Caco-2 (cell line): ENCODE data around the gene SKOR1. TPM values are rescaled to one million over a fixed set of nuclear protein-coding genes. Genes with fewer than 3 reads are reported as not detected.

Experiments used
- BruUV-seq: library from RNA; stranded (reverse); fragments of 400-500 nt; replicated peaks from 2 replicates; lab custom pipeline; 2021; lab: Mats Ljungman, UMichigan
- CTCF ChIA-PET: fragments of 300-600 bp; sonication (Branson Sonifier 250); formaldehyde crosslinking; loops from one replicate; lab custom pipeline; 2022; ENCODE audit warnings: antibody characterized with exemption; lab: Charles Lee
- POLR2A ChIA-PET: fragments of 300-600 bp; sonication (Branson Sonifier 250); formaldehyde crosslinking; loops from one replicate; lab custom pipeline; 2022; ENCODE audit warnings: antibody characterized with exemption; lab: Charles Lee
- DNase-seq, 2 experiments: peaks; one replicate each; pipeline versions ENCODE4 v3.0.0 to v3.0.0-alpha.2; 2020 to 2022
- H3K27me3 ChIP-seq: replicated peaks from 2 replicates; pipeline ENCODE4 v1.6.0; 2011; ENCODE audit warnings: low read length; ENCODE audit not compliant: control insufficient read depth, insufficient read depth
- H3K36me3 ChIP-seq: 2 replicates; pipeline ENCODE4 v1.5.1; 2011; ENCODE audit warnings: low read length; ENCODE audit not compliant: control insufficient read depth, insufficient read depth
- H3K4me1 ChIP-seq: fragments of 250-450 bp; sonication (Bioruptor Pico); 2 replicates; pipeline ENCODE4 v1.5.1; 2020; ENCODE audit warnings: mild to moderate bottlenecking
- H3K4me3 ChIP-seq: 2 replicates; pipeline ENCODE4 v1.5.1; 2011; ENCODE audit warnings: low read depth, mild to moderate bottlenecking, control low read depth, low read length
- H3K9me3 ChIP-seq: fragments of 250-450 bp; sonication (Bioruptor Pico); 2 replicates; pipeline ENCODE4 v1.5.1; 2020; ENCODE audit warnings: mild to moderate bottlenecking, moderate library complexity
- H3K27ac Mint-ChIP-seq: one replicate; pipeline ENCODE4 v1.8.0; 2022; ENCODE audit warnings: mixed read lengths; ENCODE audit not compliant: unreplicated experiment
- H3K27me3 Mint-ChIP-seq: one replicate; pipeline ENCODE4 v1.8.0; 2022; ENCODE audit warnings: mixed read lengths; ENCODE audit not compliant: insufficient read depth, unreplicated experiment
- H3K36me3 Mint-ChIP-seq: one replicate; pipeline ENCODE4 v1.8.0; 2022; ENCODE audit warnings: mild to moderate bottlenecking, mixed read lengths; ENCODE audit not compliant: insufficient read depth, unreplicated experiment
- H3K4me1 Mint-ChIP-seq: one replicate; pipeline ENCODE4 v1.8.0; 2022; ENCODE audit warnings: low read depth, mixed read lengths; ENCODE audit not compliant: unreplicated experiment
- H3K4me3 Mint-ChIP-seq: one replicate; pipeline ENCODE4 v1.8.0; 2022; ENCODE audit warnings: mild to moderate bottlenecking, moderate library complexity, mixed read lengths; ENCODE audit not compliant: unreplicated experiment
- H3K9me3 Mint-ChIP-seq: one replicate; pipeline ENCODE4 v1.8.0; 2022; ENCODE audit warnings: mixed read lengths; ENCODE audit not compliant: unreplicated experiment
- CTCF ChIP-seq, 2 experiments: fragments of 200-600 bp in 1 of 2; IDR thresholded peaks; 1 replicate in 1 of 2; 2 replicates in 1 of 2; pipeline versions ENCODE4 v1.5.1 to v1.8.0; 2011 to 2022; ENCODE audit warnings: antibody characterized with exemption in 1 of 2, control low read depth in 1 of 2, inconsistent platforms in 1 of 2, low read depth in 1 of 2, low read length in 1 of 2, mild to moderate bottlenecking in 1 of 2, moderate library complexity in 1 of 2; ENCODE audit not compliant: insufficient read depth in 1 of 2, severe bottlenecking in 1 of 2, unreplicated experiment in 1 of 2
- intact Hi-C: fragments of 100-400 bp; cut with micrococcal nuclease; formaldehyde crosslinking; loops from one replicate; pipeline ENCODE4 v1.10.0; 2022; ENCODE audit not compliant: unreplicated experiment
- total RNA-seq: library from RNA; stranded (reverse); gene quantifications from 2 replicates; pipeline ENCODE4 v1.2.3, GENCODE V29; 2022

Gene SKOR1
- total RNA-seq, 1 experiment from 2014 or later = not detected

- Histone ChIP-seq H3K9me3 (no peaks in the 10 kb centered on the region), H3K4me1 (no peaks in the 10 kb centered on the region), H3K36me3 (no peaks in the 10 kb centered on the region), H3K27me3 (no peaks in the 10 kb centered on the region), H3K4me3 (no peak overlapping the region)
- no peak for TF ChIP-seq CTCF (IDR thresholded peaks at IDR 0.05; ENCODE audit: insufficient read depth in 1 of 2, low read depth in 1 of 2, low read length in 1 of 2, severe bottlenecking in 1 of 2, unreplicated experiment in 1 of 2)
- Mint-ChIP-seq H3K9me3 (no peaks in the 10 kb centered on the region), H3K36me3 (peaks cover 5% of the 10 kb centered on the region), H3K27ac (no peak overlapping the region), H3K27me3 (no peaks in the 10 kb centered on the region), H3K4me3 (no peak overlapping the region), H3K4me1 (no peaks in the 10 kb centered on the region)
- no peak for DNase-seq
- intact Hi-C loops = no loop called here
- ChIA-PET CTCF (no interaction called here), POLR2A (no interaction called here)
- no TSS peak for BruUV-seq
Observed at GRCh38 chr15:67782691-67782991, 42.7 kb upstream of the SKOR1 start.

DNA sequence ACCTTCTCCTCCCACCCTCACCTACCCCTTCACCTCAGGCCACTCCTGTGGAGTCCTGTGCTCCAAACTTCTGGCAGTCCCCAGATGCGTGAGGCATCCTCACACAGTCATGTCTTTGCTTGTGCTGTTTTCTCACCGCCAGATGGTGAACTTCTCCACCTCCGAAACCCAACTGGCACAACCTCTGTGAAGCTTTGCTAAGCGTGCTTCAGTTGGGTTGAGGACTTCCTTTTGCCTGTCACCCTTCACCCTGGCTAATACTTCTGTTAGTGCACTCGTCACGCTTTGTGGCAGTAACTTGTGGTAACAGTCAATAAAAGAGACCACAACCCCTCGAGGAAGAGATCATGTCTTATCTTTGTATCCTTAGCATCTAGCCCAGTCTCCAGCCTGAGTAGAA lies 42.0 kb upstream of the SKOR1 start:
- H3K9me3 ChIP-seq = no peaks in the 10 kb centered on the region
- Mint-ChIP-seq H3K9me3 (no peaks in the 10 kb centered on the region), H3K27ac (no peak overlapping the region), H3K4me3 (no peak overlapping the region), H3K27me3 (no peaks in the 10 kb centered on the region), H3K4me1 (no peaks in the 10 kb centered on the region), H3K36me3 (peaks cover 5% of the 10 kb centered on the region)
- no peak for DNase-seq
- no peaks in the 10 kb centered on the region for H3K4me1 ChIP-seq
- no peaks in the 10 kb centered on the region for H3K27me3 ChIP-seq
- ChIA-PET POLR2A (no interaction called here), CTCF (no interaction called here)
- no TSS peak for BruUV-seq
- intact Hi-C loops = no loop called here
- no peaks in the 10 kb centered on the region for H3K36me3 ChIP-seq
- TF ChIP-seq CTCF (IDR thresholded peaks at IDR 0.05; ENCODE audit: insufficient read depth in 1 of 2, low read depth in 1 of 2, low read length in 1 of 2, severe bottlenecking in 1 of 2, unreplicated experiment in 1 of 2) = no peak
- no peak overlapping the region for H3K4me3 ChIP-seq

DNA sequence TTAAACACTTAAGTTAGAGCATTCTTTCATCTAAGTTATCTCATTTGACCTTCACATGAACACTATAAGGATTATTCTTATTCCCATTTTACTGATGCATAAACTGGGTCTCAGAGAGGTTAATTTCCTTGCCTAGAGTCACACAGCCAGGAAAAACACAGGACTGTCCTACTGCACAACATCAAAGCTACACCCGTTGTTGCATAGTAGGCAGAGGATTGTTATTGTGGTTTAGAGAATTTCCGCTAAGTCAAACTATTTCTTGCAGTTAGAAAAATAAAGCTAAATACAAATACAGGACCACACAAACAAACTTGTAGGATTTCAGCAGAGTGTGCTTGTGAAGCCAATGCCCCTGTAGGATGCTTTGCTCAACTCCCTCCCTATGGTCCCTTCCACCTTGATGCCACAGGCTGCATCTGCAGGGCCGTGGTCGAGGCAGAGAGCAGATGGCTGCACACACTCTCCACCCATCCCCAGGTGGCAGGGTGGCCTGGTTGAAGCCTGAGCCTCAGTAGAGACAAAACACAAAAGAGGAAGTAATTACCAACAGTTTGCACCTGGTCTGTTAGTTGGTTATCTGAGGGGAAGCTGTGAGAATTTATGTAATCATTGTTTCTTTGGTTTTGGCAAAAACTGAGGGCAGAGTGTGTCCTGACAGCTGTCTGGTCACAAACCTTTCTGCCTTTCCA lies 41.1 kb upstream of the SKOR1 start:
- no peak for DNase-seq
- ChIA-PET POLR2A (no interaction called here), CTCF (no interaction called here)
- TF ChIP-seq CTCF (IDR thresholded peaks at IDR 0.05; ENCODE audit: insufficient read depth in 1 of 2, low read depth in 1 of 2, low read length in 1 of 2, severe bottlenecking in 1 of 2, unreplicated experiment in 1 of 2) = no peak
- no peak overlapping the region for H3K4me3 Mint-ChIP-seq
- no peak overlapping the region for H3K27ac Mint-ChIP-seq
- Histone ChIP-seq H3K4me3 (no peak overlapping the region), H3K4me1 (no peaks in the 10 kb centered on the region), H3K27me3 (no peaks in the 10 kb centered on the region), H3K36me3 (no peaks in the 10 kb centered on the region), H3K9me3 (no peaks in the 10 kb centered on the region)
- H3K9me3 Mint-ChIP-seq = no peaks in the 10 kb centered on the region
- no peaks in the 10 kb centered on the region for H3K27me3 Mint-ChIP-seq
- H3K36me3 Mint-ChIP-seq = peaks cover 5% of the 10 kb centered on the region
- BruUV-seq = no TSS peak
- no peaks in the 10 kb centered on the region for H3K4me1 Mint-ChIP-seq
- intact Hi-C loops = no loop called here
